HepG2 (cell line): Measurements from ENCODE around the gene ZBTB7B.
"Not testable (repeated sequence)": the region's sequence is repeated elsewhere in the genome, so short reads cannot be mapped to it uniquely, and the experiment has no call there.

Experiments
- ATF4 ChIP-seq, 2 experiments: fragments of 450-650 bp in 1 of 2; sonication (generic) in 1 of 2; formaldehyde crosslinking; IDR thresholded peaks; 2 replicates each; pipeline versions ENCODE4 v1.5.0 to v1.8.0; 2020 to 2022; ENCODE audit warnings: mild to moderate bottlenecking in 1 of 2, missing genetic modification reagents in 1 of 2
- CREB3 ChIP-seq: sonication (generic); formaldehyde crosslinking; IDR thresholded peaks from 2 replicates; pipeline ENCODE4 v1.5.0; 2020; ENCODE audit warnings: missing genetic modification reagents
- ETS1 ChIP-seq: sonication (generic); formaldehyde crosslinking; IDR thresholded peaks from 2 replicates; pipeline ENCODE4 v1.4.0; 2020; ENCODE audit warnings: missing genetic modification reagents
- MYC ChIP-seq: sonication (generic); formaldehyde crosslinking; IDR thresholded peaks from 2 replicates; pipeline ENCODE4 v1.9.0; 2021; ENCODE audit warnings: missing genetic modification reagents, borderline replicate concordance
- PLRG1 ChIP-seq: fragments of 450-650 bp; conservative IDR thresholded peaks from 2 replicates; pipeline ENCODE4 v1.6.1; 2016
- SKIL ChIP-seq: sonication (generic); formaldehyde crosslinking; IDR thresholded peaks from 2 replicates; pipeline ENCODE4 v1.8.0; 2022; ENCODE audit warnings: missing genetic modification reagents, mild to moderate bottlenecking, moderate library complexity, borderline replicate concordance
- TERF1 ChIP-seq: sonication (generic); formaldehyde crosslinking; IDR thresholded peaks from 2 replicates; pipeline ENCODE4 v1.8.0; 2022; ENCODE audit warnings: mild to moderate bottlenecking, missing genetic modification reagents, moderate library complexity
- ZMAT3 ChIP-seq: sonication (generic); formaldehyde crosslinking; conservative IDR thresholded peaks from 2 replicates; pipeline ENCODE4 v1.7.0; 2021; ENCODE audit warnings: missing genetic modification reagents
- ZNF616 ChIP-seq: sonication (generic); formaldehyde crosslinking; IDR thresholded peaks from 2 replicates; pipeline ENCODE4 v1.5.0; 2020; ENCODE audit warnings: low read depth, mild to moderate bottlenecking, missing genetic modification reagents

GRCh38 chr1:154995301-154995983 lies 7.2 kb upstream of the ZBTB7B start:
- not testable (repeated sequence) for TF ChIP-seq TERF1; SKIL (CRISPR knock-in tag); PLRG1; ZMAT3 (CRISPR knock-in tag); ZNF616; CREB3 (CRISPR knock-in tag); ATF4 (CRISPR knock-in tag; IDR thresholded peaks at IDR 0.05); MYC; ETS1
